Measurements from ENCODE around the gene CLIC1. TPM values are rescaled to one million over a fixed set of nuclear protein-coding genes. Genes with fewer than 3 reads are reported as not detected.

The CLIC1 gene
- total and polyA plus RNA-seq, 2 experiments from 2014 or later: 269 to 296 TPM

DNA sequence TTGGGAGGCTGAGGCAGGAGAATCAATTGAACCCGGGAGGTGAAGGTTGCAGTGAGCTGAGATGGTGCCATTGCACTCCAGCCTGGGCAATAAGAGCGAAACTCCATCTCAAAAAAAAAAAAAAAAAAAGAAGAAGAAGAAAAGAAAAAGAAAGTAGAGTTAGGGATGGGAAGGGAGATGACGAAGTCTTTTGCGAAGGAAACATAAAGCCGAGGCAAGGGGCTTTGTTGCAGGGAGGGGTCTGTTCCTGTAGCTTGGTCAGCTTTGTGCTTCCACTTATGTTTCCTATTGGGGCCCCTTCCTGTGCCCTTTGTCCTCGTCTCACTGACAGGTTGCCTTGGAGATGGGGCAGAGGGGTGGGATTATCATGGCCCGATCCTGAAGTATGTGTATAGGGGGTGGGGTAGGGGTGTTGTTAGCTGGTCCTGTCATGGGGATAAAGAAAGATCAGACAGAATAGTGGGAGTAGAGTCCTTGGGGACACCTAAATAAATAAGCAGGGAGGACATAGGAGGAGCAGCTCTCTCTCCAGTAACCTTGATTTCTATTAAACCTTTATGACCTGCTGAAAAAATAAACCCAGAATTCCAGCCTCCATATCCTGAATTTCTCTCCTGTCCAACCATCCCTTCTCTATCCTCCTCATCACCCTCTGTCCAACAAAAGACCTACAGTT is 1.1 kb upstream of the CLIC1 start (continued):
- TF ChIP-seq, protein P1, sequence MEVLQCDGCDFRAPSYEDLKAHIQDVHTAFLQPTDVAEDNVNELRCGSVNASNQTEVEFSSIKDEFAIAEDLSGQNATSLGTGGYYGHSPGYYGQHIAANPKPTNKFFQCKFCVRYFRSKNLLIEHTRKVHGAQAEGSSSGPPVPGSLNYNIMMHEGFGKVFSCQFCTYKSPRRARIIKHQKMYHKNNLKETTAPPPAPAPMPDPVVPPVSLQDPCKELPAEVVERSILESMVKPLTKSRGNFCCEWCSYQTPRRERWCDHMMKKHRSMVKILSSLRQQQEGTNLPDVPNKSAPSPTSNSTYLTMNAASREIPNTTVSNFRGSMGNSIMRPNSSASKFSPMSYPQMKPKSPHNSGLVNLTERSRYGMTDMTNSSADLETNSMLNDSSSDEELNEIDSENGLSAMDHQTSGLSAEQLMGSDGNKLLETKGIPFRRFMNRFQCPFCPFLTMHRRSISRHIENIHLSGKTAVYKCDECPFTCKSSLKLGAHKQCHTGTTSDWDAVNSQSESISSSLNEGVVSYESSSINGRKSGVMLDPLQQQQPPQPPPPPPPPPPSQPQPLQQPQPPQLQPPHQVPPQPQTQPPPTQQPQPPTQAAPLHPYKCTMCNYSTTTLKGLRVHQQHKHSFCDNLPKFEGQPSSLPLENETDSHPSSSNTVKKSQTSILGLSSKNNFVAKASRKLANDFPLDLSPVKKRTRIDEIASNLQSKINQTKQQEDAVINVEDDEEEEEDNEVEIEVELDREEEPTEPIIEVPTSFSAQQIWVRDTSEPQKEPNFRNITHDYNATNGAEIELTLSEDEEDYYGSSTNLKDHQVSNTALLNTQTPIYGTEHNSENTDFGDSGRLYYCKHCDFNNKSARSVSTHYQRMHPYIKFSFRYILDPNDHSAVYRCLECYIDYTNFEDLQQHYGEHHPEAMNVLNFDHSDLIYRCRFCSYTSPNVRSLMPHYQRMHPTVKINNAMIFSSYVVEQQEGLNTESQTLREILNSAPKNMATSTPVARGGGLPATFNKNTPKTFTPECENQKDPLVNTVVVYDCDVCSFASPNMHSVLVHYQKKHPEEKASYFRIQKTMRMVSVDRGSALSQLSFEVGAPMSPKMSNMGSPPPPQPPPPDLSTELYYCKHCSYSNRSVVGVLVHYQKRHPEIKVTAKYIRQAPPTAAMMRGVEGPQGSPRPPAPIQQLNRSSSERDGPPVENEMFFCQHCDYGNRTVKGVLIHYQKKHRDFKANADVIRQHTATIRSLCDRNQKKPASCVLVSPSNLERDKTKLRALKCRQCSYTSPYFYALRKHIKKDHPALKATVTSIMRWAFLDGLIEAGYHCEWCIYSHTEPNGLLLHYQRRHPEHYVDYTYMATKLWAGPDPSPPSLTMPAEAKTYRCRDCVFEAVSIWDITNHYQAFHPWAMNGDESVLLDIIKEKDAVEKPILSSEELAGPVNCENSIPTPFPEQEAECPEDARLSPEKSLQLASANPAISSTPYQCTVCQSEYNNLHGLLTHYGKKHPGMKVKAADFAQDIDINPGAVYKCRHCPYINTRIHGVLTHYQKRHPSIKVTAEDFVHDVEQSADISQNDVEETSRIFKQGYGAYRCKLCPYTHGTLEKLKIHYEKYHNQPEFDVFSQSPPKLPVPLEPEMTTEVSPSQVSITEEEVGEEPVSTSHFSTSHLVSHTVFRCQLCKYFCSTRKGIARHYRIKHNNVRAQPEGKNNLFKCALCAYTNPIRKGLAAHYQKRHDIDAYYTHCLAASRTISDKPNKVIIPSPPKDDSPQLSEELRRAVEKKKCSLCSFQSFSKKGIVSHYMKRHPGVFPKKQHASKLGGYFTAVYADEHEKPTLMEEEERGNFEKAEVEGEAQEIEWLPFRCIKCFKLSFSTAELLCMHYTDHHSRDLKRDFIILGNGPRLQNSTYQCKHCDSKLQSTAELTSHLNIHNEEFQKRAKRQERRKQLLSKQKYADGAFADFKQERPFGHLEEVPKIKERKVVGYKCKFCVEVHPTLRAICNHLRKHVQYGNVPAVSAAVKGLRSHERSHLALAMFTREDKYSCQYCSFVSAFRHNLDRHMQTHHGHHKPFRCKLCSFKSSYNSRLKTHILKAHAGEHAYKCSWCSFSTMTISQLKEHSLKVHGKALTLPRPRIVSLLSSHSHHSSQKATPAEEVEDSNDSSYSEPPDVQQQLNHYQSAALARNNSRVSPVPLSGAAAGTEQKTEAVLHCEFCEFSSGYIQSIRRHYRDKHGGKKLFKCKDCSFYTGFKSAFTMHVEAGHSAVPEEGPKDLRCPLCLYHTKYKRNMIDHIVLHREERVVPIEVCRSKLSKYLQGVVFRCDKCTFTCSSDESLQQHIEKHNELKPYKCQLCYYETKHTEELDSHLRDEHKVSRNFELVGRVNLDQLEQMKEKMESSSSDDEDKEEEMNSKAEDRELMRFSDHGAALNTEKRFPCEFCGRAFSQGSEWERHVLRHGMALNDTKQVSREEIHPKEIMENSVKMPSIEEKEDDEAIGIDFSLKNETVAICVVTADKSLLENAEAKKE (CRISPR knock-in tag; IDR thresholded peaks at IDR 0.05): no peak
- TF ChIP-seq STAT1 (IDR thresholded peaks at IDR 0.05; ENCODE audit: unreplicated experiment) (no peak), POLR2AphosphoS5 (IDR thresholded peaks at IDR 0.05; ENCODE audit: low read depth) (no peak)
- TF ChIP-seq, protein P2, sequence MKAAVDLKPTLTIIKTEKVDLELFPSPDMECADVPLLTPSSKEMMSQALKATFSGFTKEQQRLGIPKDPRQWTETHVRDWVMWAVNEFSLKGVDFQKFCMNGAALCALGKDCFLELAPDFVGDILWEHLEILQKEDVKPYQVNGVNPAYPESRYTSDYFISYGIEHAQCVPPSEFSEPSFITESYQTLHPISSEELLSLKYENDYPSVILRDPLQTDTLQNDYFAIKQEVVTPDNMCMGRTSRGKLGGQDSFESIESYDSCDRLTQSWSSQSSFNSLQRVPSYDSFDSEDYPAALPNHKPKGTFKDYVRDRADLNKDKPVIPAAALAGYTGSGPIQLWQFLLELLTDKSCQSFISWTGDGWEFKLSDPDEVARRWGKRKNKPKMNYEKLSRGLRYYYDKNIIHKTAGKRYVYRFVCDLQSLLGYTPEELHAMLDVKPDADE (IDR thresholded peaks at IDR 0.05): no peak
- TF ChIP-seq, protein P3, sequence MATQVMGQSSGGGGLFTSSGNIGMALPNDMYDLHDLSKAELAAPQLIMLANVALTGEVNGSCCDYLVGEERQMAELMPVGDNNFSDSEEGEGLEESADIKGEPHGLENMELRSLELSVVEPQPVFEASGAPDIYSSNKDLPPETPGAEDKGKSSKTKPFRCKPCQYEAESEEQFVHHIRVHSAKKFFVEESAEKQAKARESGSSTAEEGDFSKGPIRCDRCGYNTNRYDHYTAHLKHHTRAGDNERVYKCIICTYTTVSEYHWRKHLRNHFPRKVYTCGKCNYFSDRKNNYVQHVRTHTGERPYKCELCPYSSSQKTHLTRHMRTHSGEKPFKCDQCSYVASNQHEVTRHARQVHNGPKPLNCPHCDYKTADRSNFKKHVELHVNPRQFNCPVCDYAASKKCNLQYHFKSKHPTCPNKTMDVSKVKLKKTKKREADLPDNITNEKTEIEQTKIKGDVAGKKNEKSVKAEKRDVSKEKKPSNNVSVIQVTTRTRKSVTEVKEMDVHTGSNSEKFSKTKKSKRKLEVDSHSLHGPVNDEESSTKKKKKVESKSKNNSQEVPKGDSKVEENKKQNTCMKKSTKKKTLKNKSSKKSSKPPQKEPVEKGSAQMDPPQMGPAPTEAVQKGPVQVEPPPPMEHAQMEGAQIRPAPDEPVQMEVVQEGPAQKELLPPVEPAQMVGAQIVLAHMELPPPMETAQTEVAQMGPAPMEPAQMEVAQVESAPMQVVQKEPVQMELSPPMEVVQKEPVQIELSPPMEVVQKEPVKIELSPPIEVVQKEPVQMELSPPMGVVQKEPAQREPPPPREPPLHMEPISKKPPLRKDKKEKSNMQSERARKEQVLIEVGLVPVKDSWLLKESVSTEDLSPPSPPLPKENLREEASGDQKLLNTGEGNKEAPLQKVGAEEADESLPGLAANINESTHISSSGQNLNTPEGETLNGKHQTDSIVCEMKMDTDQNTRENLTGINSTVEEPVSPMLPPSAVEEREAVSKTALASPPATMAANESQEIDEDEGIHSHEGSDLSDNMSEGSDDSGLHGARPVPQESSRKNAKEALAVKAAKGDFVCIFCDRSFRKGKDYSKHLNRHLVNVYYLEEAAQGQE (IDR thresholded peaks at IDR 0.05; ENCODE audit: unreplicated experiment): no peak
